Measurements from ENCODE around the gene ROR2. TPM values are rescaled to one million over a fixed set of nuclear protein-coding genes. Genes with fewer than 3 reads are reported as not detected.
"Not testable (repeated sequence)": the region's sequence is repeated elsewhere in the genome, so short reads cannot be mapped to it uniquely, and the experiment has no call there.

Gene ROR2
- total and polyA plus RNA-seq, 2 donors: 28.2 to 33.7 TPM

GRCh38 chr9:91811024-91811909 lies 138.8 kb downstream of the ROR2 start:
- no peaks in the 10 kb centered on the region for H3K4me1 ChIP-seq (ENCODE audit: insufficient read depth)
- no peak for DNase-seq (ENCODE audit: extremely low spot score)
- 83% methylated on average over 19 of the region's 19 CpGs for WGBS

GRCh38 chr9:91810286-91810905 lies 139.6 kb downstream of the ROR2 start:
- Histone ChIP-seq H3K4me1 (ENCODE audit: insufficient read depth) (no peaks in the 10 kb centered on the region), H3K27ac (ENCODE audit: low read depth) (no peak overlapping the region)

More at GRCh38 chr9:91811024-91811909, 138.8 kb downstream of the ROR2 start:
- Histone ChIP-seq H3K36me3 (ENCODE audit: insufficient read depth) (no peaks in the 10 kb centered on the region), H3K4me3 (ENCODE audit: low read depth, low read length) (no peak overlapping the region), H3K27ac (ENCODE audit: low read depth) (no peak overlapping the region)

GRCh38 chr9:91809581-91810285 lies 140.3 kb downstream of the ROR2 start:
- DNase-seq (ENCODE audit: extremely low spot score): no peak
- Histone ChIP-seq H3K4me3 (ENCODE audit: low read depth, low read length) (no peak overlapping the region), H3K4me1 (ENCODE audit: insufficient read depth) (no peaks in the 10 kb centered on the region), H3K36me3 (ENCODE audit: insufficient read depth) (no peaks in the 10 kb centered on the region), H3K27ac (ENCODE audit: low read depth) (no peak overlapping the region)
- 89% methylated on average over 24 of the region's 24 CpGs for WGBS

More at GRCh38 chr9:91810286-91810905, 139.6 kb downstream of the ROR2 start:
- Histone ChIP-seq H3K36me3 (ENCODE audit: insufficient read depth) (no peaks in the 10 kb centered on the region), H3K4me3 (ENCODE audit: low read depth, low read length) (no peak overlapping the region)
- WGBS: 95% methylated on average over 26 of the region's 26 CpGs
- no peak for DNase-seq (ENCODE audit: extremely low spot score)

- Histone ChIP-seq H3K4me1 (ENCODE audit: insufficient read depth) (no peaks in the 10 kb centered on the region), H3K27ac (ENCODE audit: low read depth) (no peak overlapping the region), H3K4me3 (ENCODE audit: low read depth, low read length) (no peak overlapping the region), H3K36me3 (ENCODE audit: insufficient read depth) (no peaks in the 10 kb centered on the region)
- DNase-seq (ENCODE audit: extremely low spot score): no peak
- WGBS: 77% methylated on average over 8 of the region's 8 CpGs
Observed at GRCh38 chr9:91807643-91808246, 142.3 kb downstream of the ROR2 start.

GRCh38 chr9:91805031-91805430 lies 145.0 kb downstream of the ROR2 start:
- H3K4me1 ChIP-seq (ENCODE audit: insufficient read depth): no peaks in the 10 kb centered on the region
- H3K36me3 ChIP-seq (ENCODE audit: insufficient read depth): no peaks in the 10 kb centered on the region
- DNase-seq (ENCODE audit: extremely low spot score): no peak
- no peak overlapping the region for H3K27ac ChIP-seq (ENCODE audit: low read depth)
- H3K4me3 ChIP-seq (ENCODE audit: low read depth, low read length): no peak overlapping the region
- 87% methylated on average over 5 of the region's 5 CpGs for WGBS

- H3K36me3 ChIP-seq (ENCODE audit: insufficient read depth): no peaks in the 10 kb centered on the region
- no peaks in the 10 kb centered on the region for H3K4me1 ChIP-seq (ENCODE audit: insufficient read depth)
- WGBS: 85% methylated on average over 13 of the region's 13 CpGs
- no peak for DNase-seq (ENCODE audit: extremely low spot score)
- no peak overlapping the region for H3K4me3 ChIP-seq (ENCODE audit: low read depth, low read length)
- no peak overlapping the region for H3K27ac ChIP-seq (ENCODE audit: low read depth)
Observed at GRCh38 chr9:91803970-91804752, 145.9 kb downstream of the ROR2 start.

GRCh38 chr9:91803151-91803940 lies 146.7 kb downstream of the ROR2 start:
- WGBS: 45% methylated on average over 8 of the region's 8 CpGs
- Histone ChIP-seq H3K4me1 (ENCODE audit: insufficient read depth) (no peaks in the 10 kb centered on the region), H3K4me3 (ENCODE audit: low read depth, low read length) (no peak overlapping the region), H3K36me3 (ENCODE audit: insufficient read depth) (no peaks in the 10 kb centered on the region), H3K27ac (ENCODE audit: low read depth) (no peak overlapping the region)
- no peak for DNase-seq (ENCODE audit: extremely low spot score)

GRCh38 chr9:91802391-91802790 lies 147.6 kb downstream of the ROR2 start:
- 84% methylated on average over 5 of the region's 5 CpGs for WGBS
- Histone ChIP-seq H3K27ac (ENCODE audit: low read depth) (no peak overlapping the region), H3K36me3 (ENCODE audit: insufficient read depth) (no peaks in the 10 kb centered on the region), H3K4me1 (ENCODE audit: insufficient read depth) (no peaks in the 10 kb centered on the region), H3K4me3 (ENCODE audit: low read depth, low read length) (no peak overlapping the region)
- DNase-seq (ENCODE audit: extremely low spot score): no peak

- H3K4me1 ChIP-seq (ENCODE audit: insufficient read depth): no peaks in the 10 kb centered on the region
- H3K36me3 ChIP-seq (ENCODE audit: insufficient read depth): no peaks in the 10 kb centered on the region
- H3K27ac ChIP-seq (ENCODE audit: low read depth): no peak overlapping the region
- DNase-seq (ENCODE audit: extremely low spot score): no peak
- 62% methylated on average over 12 of the region's 12 CpGs for WGBS
- H3K4me3 ChIP-seq (ENCODE audit: low read depth, low read length): no peak overlapping the region
Observed at GRCh38 chr9:91800473-91801030, 149.5 kb downstream of the ROR2 start.

GRCh38 chr9:91799113-91799744 lies 150.8 kb downstream of the ROR2 start:
- 87% methylated on average over 10 of the region's 10 CpGs for WGBS
- DNase-seq (ENCODE audit: extremely low spot score): no peak

GRCh38 chr9:91798273-91799112 lies 151.5 kb downstream of the ROR2 start:
- WGBS: 92% methylated on average over 14 of the region's 14 CpGs

More at GRCh38 chr9:91799113-91799744, 150.8 kb downstream of the ROR2 start:
- Histone ChIP-seq H3K4me3 (ENCODE audit: low read depth, low read length) (no peak overlapping the region), H3K36me3 (ENCODE audit: insufficient read depth) (no peaks in the 10 kb centered on the region), H3K4me1 (ENCODE audit: insufficient read depth) (no peaks in the 10 kb centered on the region), H3K27ac (ENCODE audit: low read depth) (no peak overlapping the region)

More at GRCh38 chr9:91798273-91799112, 151.5 kb downstream of the ROR2 start:
- not testable (repeated sequence) for H3K36me3 ChIP-seq (ENCODE audit: insufficient read depth); DNase-seq (ENCODE audit: extremely low spot score); H3K4me1 ChIP-seq (ENCODE audit: insufficient read depth); H3K4me3 ChIP-seq (ENCODE audit: low read depth, low read length); H3K27ac ChIP-seq (ENCODE audit: low read depth)

Measured in urinary bladder (tissue), 4 donors.